Loucy (cell line): ENCODE data around the gene COL2A1.

Experiments used
- H2AFZ ChIP-seq: fragments of 200-600 bp; sonication (generic); 2 replicates; pipeline ENCODE4 v1.6.0; 2016; ENCODE audit warnings: antibody characterized with exemption, mild to moderate bottlenecking, low read length, moderate library complexity
- H3F3A ChIP-seq: fragments of 200-600 bp; 2 replicates; pipeline ENCODE4 v1.6.0; 2016; ENCODE audit warnings: antibody characterized with exemption, low read depth, mild to moderate bottlenecking
- H3K27me3 ChIP-seq: fragments of 200-600 bp; sonication (generic); 2 replicates; pipeline ENCODE4 v1.6.1; 2014; ENCODE audit warnings: low read length, mild to moderate bottlenecking; ENCODE audit not compliant: insufficient read depth, poor library complexity, severe bottlenecking
- H3K36me3 ChIP-seq: fragments of 200-600 bp; sonication (generic); 2 replicates; pipeline ENCODE4 v1.6.1; 2016; ENCODE audit warnings: low read length; ENCODE audit not compliant: insufficient read depth
- H3K4me1 ChIP-seq: fragments of 200-600 bp; sonication (generic); 2 replicates; pipeline ENCODE4 v1.5.1; 2014; ENCODE audit warnings: low read length, mild to moderate bottlenecking; ENCODE audit not compliant: insufficient read depth, poor library complexity, severe bottlenecking
- H3K4me2 ChIP-seq: fragments of 200-600 bp; sonication (generic); 2 replicates; pipeline ENCODE4 v1.6.0; 2014; ENCODE audit warnings: antibody characterized with exemption, low read length, low read depth, mild to moderate bottlenecking; ENCODE audit not compliant: poor library complexity, severe bottlenecking
- H3K4me3 ChIP-seq: fragments of 200-600 bp; sonication (generic); 2 replicates; pipeline ENCODE4 v1.5.1; 2014; ENCODE audit warnings: low read length, mild to moderate bottlenecking, mixed read lengths; ENCODE audit not compliant: poor library complexity, severe bottlenecking
- H3K79me2 ChIP-seq: fragments of 200-600 bp; sonication (generic); 2 replicates; pipeline ENCODE4 v1.6.1; 2014; ENCODE audit warnings: low read length; ENCODE audit not compliant: insufficient read depth
- H3K9ac ChIP-seq: fragments of 200-600 bp; sonication (generic); 2 replicates; pipeline ENCODE4 v1.6.0; 2014; ENCODE audit warnings: mild to moderate bottlenecking, low read depth, low read length, moderate library complexity; ENCODE audit not compliant: poor library complexity, severe bottlenecking
- H3K9me2 ChIP-seq: fragments of 200-600 bp; sonication (generic); replicated peaks from 2 replicates; pipeline ENCODE4 v1.6.1; 2016; ENCODE audit warnings: low read depth, low read length, mixed read lengths
- H3K9me3 ChIP-seq: fragments of 200-600 bp; sonication (generic); 2 replicates; pipeline ENCODE4 v1.6.1; 2014; ENCODE audit warnings: mild to moderate bottlenecking, antibody characterized with exemption, low read length, low read depth; ENCODE audit not compliant: insufficient read depth
- H4K20me1 ChIP-seq: fragments of 200-600 bp; sonication (generic); 2 replicates; pipeline ENCODE4 v1.6.0; 2014; ENCODE audit warnings: antibody characterized with exemption, low read length, mild to moderate bottlenecking; ENCODE audit not compliant: insufficient read depth, poor library complexity, severe bottlenecking
- EZH2phosphoT487 ChIP-seq: fragments of 200-600 bp; IDR thresholded peaks from 2 replicates; pipeline ENCODE4 v1.6.1; 2018; ENCODE audit warnings: antibody characterized with exemption, mild to moderate bottlenecking, moderate library complexity, borderline replicate concordance
- TF ChIP-seq, protein P1 (sequence below): fragments of 200-600 bp; sonication (generic); conservative IDR thresholded peaks from 2 replicates; pipeline ENCODE4 v1.5.1; 2014; ENCODE audit warnings: mild to moderate bottlenecking, antibody characterized with exemption, low read length

Gene COL2A1

DNA sequence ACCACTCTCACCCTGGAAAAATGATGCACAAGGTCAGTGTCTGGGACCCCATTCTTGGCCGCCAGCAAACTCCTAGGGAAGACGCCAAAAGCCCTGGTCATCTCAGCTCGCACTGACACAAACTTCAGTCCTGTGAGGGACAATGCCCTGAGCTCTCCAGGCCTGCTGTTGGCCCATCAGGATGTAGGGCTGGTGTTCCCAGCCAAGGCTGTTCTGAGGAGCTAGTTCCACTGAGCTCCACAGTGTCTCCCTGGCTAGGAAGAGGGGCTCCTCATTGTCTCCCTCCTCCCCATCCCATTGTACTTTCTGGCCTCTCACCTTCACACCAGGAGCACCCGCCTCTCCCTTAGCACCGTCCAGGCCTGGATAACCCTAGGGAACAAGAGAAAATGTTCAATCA lies 10.8 kb downstream of the COL2A1 start:
- Histone ChIP-seq H3K27me3 (no peaks in the 10 kb centered on the region), H3K4me2 (no peak overlapping the region), H3K9me3 (no peaks in the 10 kb centered on the region), H3K79me2 (peaks cover 3% of the 10 kb centered on the region; the same call in 1 of the 2 replicates), H3K4me1 (peaks cover 27% of the 10 kb centered on the region), H3K36me3 (peaks cover 62% of the 10 kb centered on the region; the same call in 1 of the 2 replicates), H3F3A (no peaks in the 10 kb centered on the region), H3K9ac (no peak overlapping the region), H4K20me1 (peaks cover 3% of the 10 kb centered on the region), H3K4me3 (no peak overlapping the region), H2AFZ (no peak overlapping the region), H3K9me2 (no peaks in the 10 kb centered on the region)
- no peak for TF ChIP-seq EZH2phosphoT487
- TF ChIP-seq, protein P1, sequence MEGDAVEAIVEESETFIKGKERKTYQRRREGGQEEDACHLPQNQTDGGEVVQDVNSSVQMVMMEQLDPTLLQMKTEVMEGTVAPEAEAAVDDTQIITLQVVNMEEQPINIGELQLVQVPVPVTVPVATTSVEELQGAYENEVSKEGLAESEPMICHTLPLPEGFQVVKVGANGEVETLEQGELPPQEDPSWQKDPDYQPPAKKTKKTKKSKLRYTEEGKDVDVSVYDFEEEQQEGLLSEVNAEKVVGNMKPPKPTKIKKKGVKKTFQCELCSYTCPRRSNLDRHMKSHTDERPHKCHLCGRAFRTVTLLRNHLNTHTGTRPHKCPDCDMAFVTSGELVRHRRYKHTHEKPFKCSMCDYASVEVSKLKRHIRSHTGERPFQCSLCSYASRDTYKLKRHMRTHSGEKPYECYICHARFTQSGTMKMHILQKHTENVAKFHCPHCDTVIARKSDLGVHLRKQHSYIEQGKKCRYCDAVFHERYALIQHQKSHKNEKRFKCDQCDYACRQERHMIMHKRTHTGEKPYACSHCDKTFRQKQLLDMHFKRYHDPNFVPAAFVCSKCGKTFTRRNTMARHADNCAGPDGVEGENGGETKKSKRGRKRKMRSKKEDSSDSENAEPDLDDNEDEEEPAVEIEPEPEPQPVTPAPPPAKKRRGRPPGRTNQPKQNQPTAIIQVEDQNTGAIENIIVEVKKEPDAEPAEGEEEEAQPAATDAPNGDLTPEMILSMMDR = no peak

DNA sequence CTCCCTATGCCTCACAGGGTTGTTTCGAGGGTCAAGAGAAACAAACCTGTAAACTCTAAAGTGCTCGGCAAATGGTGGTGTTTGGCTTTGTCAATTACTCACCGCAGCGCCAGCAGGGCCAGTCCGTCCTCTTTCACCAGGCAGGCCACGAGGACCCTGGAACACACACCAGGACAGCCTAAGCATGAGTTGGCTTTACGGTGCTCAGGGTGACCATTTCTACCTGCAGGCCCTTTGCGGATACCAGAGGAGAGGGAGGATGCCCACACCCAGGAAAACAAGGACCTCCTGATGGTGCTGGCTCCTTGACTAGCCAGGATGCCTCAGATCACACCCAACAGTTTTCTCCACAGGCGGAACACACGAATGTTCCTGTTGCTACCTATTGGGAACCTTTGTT lies 11.5 kb downstream of the COL2A1 start:
- Histone ChIP-seq H3K4me3 (no peak overlapping the region), H2AFZ (no peak overlapping the region), H4K20me1 (no peaks in the 10 kb centered on the region), H3K27me3 (no peaks in the 10 kb centered on the region), H3K9ac (no peak overlapping the region), H3K9me3 (no peaks in the 10 kb centered on the region), H3F3A (no peaks in the 10 kb centered on the region), H3K9me2 (no peaks in the 10 kb centered on the region), H3K79me2 (no peaks in the 10 kb centered on the region), H3K36me3 (peaks cover 58% of the 10 kb centered on the region; the same call in 1 of the 2 replicates), H3K4me2 (no peak overlapping the region), H3K4me1 (peaks cover 27% of the 10 kb centered on the region)
- TF ChIP-seq EZH2phosphoT487 = no peak
- TF ChIP-seq, protein P1 = no peak

DNA sequence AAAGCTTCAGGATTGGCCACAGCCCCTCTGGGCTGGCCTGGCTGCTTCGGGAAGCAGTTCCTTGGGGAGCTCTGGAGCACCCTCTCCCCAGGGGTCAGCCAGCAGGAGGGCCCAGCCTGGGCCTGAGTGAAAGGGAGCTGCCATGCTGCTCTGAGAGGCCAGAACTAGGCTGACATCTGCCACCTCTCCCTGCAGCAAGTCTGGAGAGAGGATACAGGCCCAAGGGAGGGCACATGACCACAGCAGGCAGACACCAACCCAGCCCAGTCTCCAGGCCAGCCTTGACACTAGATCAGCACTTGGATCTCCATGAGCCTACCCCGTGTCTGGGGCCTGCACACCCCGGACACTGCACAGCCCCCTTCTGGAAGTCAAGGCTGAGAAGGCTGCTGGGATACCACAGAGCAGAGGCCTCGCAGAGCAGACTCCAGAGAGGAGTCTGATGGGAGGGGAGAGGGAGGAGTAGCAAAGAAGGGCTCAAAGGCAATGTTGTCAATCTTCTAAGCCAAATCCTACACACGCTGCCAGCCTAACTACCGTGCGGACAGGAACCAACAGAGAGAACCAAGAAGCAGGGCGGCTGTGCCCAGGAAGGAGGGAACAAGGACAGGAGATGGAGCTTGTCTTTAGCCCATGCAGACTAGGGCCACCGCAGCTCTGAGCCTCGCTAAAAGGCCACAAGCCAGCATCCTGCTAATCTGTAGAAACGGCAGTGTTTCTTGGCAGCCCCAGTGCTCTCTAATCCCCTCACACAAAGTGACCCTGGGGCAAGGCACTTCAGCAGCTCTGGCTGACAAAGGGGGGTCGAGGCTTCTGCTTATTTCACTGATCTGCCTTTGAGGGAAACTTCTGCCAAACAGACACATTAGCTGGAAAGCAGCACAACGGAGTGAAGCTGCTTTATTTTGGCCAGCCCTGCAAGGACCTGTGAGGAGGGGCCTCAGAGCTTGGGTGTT lies 12.9 kb downstream of the COL2A1 start:
- Histone ChIP-seq H3K9me3 (no peaks in the 10 kb centered on the region), H3K4me3 (no peak overlapping the region), H3F3A (no peaks in the 10 kb centered on the region), H2AFZ (no peak overlapping the region), H3K36me3 (peaks cover 52% of the 10 kb centered on the region; the same call in 1 of the 2 replicates), H3K4me1 (peaks cover 27% of the 10 kb centered on the region), H3K9me2 (no peaks in the 10 kb centered on the region), H3K9ac (peak overlapping the region; percentile 34), H3K79me2 (no peaks in the 10 kb centered on the region), H3K27me3 (no peaks in the 10 kb centered on the region), H3K4me2 (peak overlapping the region; percentile 49), H4K20me1 (no peaks in the 10 kb centered on the region)
- no peak for TF ChIP-seq EZH2phosphoT487
- TF ChIP-seq, protein P1 = no peak
